HAP-1 (cell line): ENCODE results near the gene EIF3L.

Experiments
- DNase-seq, 2 experiments: peaks; one replicate each; pipeline ENCODE4 v3.0.0-alpha.2; 2016 to 2020; ENCODE audit warnings: low spot score in 2 of 2
- H3K27me3 ChIP-seq: fragments of 250-450 bp; sonication (Bioruptor Pico); 2 replicates; pipeline ENCODE4 v1.5.1; 2020; ENCODE audit warnings: low read depth, mild to moderate bottlenecking, moderate library complexity
- H3K36me3 ChIP-seq: fragments of 250-450 bp; sonication (Bioruptor Pico); replicated peaks from 2 replicates; pipeline ENCODE4 v1.5.1; 2020; ENCODE audit warnings: mild to moderate bottlenecking
- H3K4me1 ChIP-seq: fragments of 250-450 bp; sonication (Bioruptor Pico); 2 replicates; pipeline ENCODE4 v1.5.1; 2020; ENCODE audit warnings: mild to moderate bottlenecking
- H3K4me3 ChIP-seq: fragments of 250-450 bp; sonication (Bioruptor Pico); 2 replicates; pipeline ENCODE4 v1.5.1; 2020; ENCODE audit warnings: mild to moderate bottlenecking, moderate library complexity
- H3K9me3 ChIP-seq: fragments of 250-450 bp; sonication (Bioruptor Pico); 2 replicates; pipeline ENCODE4 v1.5.1; 2020; ENCODE audit warnings: mild to moderate bottlenecking, moderate library complexity
- in situ Hi-C: fragments of 300-500 bp; cut with MboI; formaldehyde crosslinking; loops from 3 replicates; pipeline ENCODE4 v1.14.3; 2020; ENCODE audit warnings: low sequenced_read_pairs, inconsistent platforms, mixed read lengths

The EIF3L gene

GRCh38 chr22:37926358-37926757 is 77.1 kb downstream of the EIF3L start:
- Histone ChIP-seq H3K4me1 (no peaks in the 10 kb centered on the region), H3K36me3 (peaks cover 14% of the 10 kb centered on the region; the same call in 1 of the 2 replicates), H3K27me3 (no peaks in the 10 kb centered on the region), H3K4me3 (no peak overlapping the region), H3K9me3 (no peaks in the 10 kb centered on the region)
- no peak for DNase-seq
- in situ Hi-C loops: no loop called here

- H3K4me1 ChIP-seq: no peaks in the 10 kb centered on the region
- no peaks in the 10 kb centered on the region for H3K27me3 ChIP-seq
- no peak overlapping the region for H3K4me3 ChIP-seq
- peaks cover 15% of the 10 kb centered on the region; the same call in 1 of the 2 replicates for H3K36me3 ChIP-seq
- in situ Hi-C loops: no loop called here
- no peaks in the 10 kb centered on the region for H3K9me3 ChIP-seq
- DNase-seq: no peak
Observed at GRCh38 chr22:37926771-37927636, 77.8 kb downstream of the EIF3L start.

- in situ Hi-C loops: no loop called here
- H3K36me3 ChIP-seq: peaks cover 17% of the 10 kb centered on the region; the same call in 1 of the 2 replicates
- no peaks in the 10 kb centered on the region for H3K9me3 ChIP-seq
- no peaks in the 10 kb centered on the region for H3K27me3 ChIP-seq
- no peak overlapping the region for H3K4me3 ChIP-seq
- DNase-seq: no peak
- H3K4me1 ChIP-seq: no peaks in the 10 kb centered on the region
Observed at GRCh38 chr22:37927637-37927936, 78.4 kb downstream of the EIF3L start.

- Histone ChIP-seq H3K27me3 (no peaks in the 10 kb centered on the region), H3K9me3 (no peaks in the 10 kb centered on the region), H3K4me3 (no peak overlapping the region), H3K4me1 (peaks cover 5% of the 10 kb centered on the region), H3K36me3 (peaks cover 17% of the 10 kb centered on the region)
- DNase-seq: no peak
- in situ Hi-C loops: no loop called here
Observed at GRCh38 chr22:37929390-37929789, 80.2 kb downstream of the EIF3L start.

- in situ Hi-C loops: no loop called here
- no peak overlapping the region for H3K4me3 ChIP-seq
- H3K27me3 ChIP-seq: no peaks in the 10 kb centered on the region
- H3K9me3 ChIP-seq: no peaks in the 10 kb centered on the region
- H3K4me1 ChIP-seq: peaks cover 5% of the 10 kb centered on the region
- peaks cover 17% of the 10 kb centered on the region for H3K36me3 ChIP-seq
- DNase-seq: no peak
Observed at GRCh38 chr22:37930270-37930951, 81.2 kb downstream of the EIF3L start.

GRCh38 chr22:37930952-37931440 is 81.8 kb downstream of the EIF3L start:
- Histone ChIP-seq H3K27me3 (no peaks in the 10 kb centered on the region), H3K36me3 (peaks cover 17% of the 10 kb centered on the region), H3K4me3 (no peak overlapping the region), H3K4me1 (peaks cover 5% of the 10 kb centered on the region), H3K9me3 (no peaks in the 10 kb centered on the region)
- no peak for DNase-seq
- in situ Hi-C loops: no loop called here

GRCh38 chr22:37931893-37932389 is 82.7 kb downstream of the EIF3L start:
- H3K4me3 ChIP-seq: no peak overlapping the region
- peaks cover 5% of the 10 kb centered on the region for H3K4me1 ChIP-seq
- no peak for DNase-seq
- in situ Hi-C loops: no loop called here
- no peaks in the 10 kb centered on the region for H3K27me3 ChIP-seq
- H3K9me3 ChIP-seq: no peaks in the 10 kb centered on the region
- peaks cover 14% of the 10 kb centered on the region for H3K36me3 ChIP-seq

- peaks cover 5% of the 10 kb centered on the region for H3K4me1 ChIP-seq
- H3K9me3 ChIP-seq: no peaks in the 10 kb centered on the region
- H3K27me3 ChIP-seq: no peaks in the 10 kb centered on the region
- in situ Hi-C loops: no loop called here
- H3K4me3 ChIP-seq: no peak overlapping the region
- H3K36me3 ChIP-seq: peaks cover 14% of the 10 kb centered on the region
- no peak for DNase-seq
Observed at GRCh38 chr22:37932401-37932800, 83.2 kb downstream of the EIF3L start.

- Histone ChIP-seq H3K36me3 (peaks cover 17% of the 10 kb centered on the region), H3K27me3 (no peaks in the 10 kb centered on the region), H3K4me3 (no peak overlapping the region), H3K9me3 (no peaks in the 10 kb centered on the region), H3K4me1 (peaks cover 5% of the 10 kb centered on the region)
- in situ Hi-C loops: no loop called here
- DNase-seq: no peak
Observed at GRCh38 chr22:37932821-37933578, 83.8 kb downstream of the EIF3L start.

GRCh38 chr22:37933711-37934376 is 84.6 kb downstream of the EIF3L start:
- Histone ChIP-seq H3K4me1 (peaks cover 5% of the 10 kb centered on the region), H3K9me3 (no peaks in the 10 kb centered on the region), H3K27me3 (no peaks in the 10 kb centered on the region), H3K4me3 (no peak overlapping the region), H3K36me3 (peaks cover 18% of the 10 kb centered on the region)
- in situ Hi-C loops: no loop called here
- DNase-seq: peak; percentile 87 to 94
